ENCODE results near the gene MTHFD2L.
A peak's percentile ranks its signal among the peaks of the same experiment; 100 is the strongest.

The MTHFD2L gene

GRCh38 chr4:74157561-74158465, at the start of gene MTHFD2L:
TSS of gene MTHFD2L (plus strand) at chr4:74158118. CDS start at chr4:74158139, 21 bp downstream.
- Histone ChIP-seq H3K79me2 (ENCODE audit: low read length) (peaks cover 40% of the 10 kb centered on the region), H3K27me3 (replicated peaks; ENCODE audit: insufficient read depth, low read length) (no peaks in the 10 kb centered on the region), H3F3A (ENCODE audit: insufficient read depth, low read length) (no peaks in the 10 kb centered on the region), H3K4me2 (ENCODE audit: low read depth, low read length) (peak within 1 kb of the TSS; percentile 99), H3K9ac (ENCODE audit: low read length) (peak within 1 kb of the TSS; percentile 73), H2AFZ (ENCODE audit: low read length) (peak within 1 kb of the TSS; percentile 92), H3K27ac (ENCODE audit: low read length) (peak within 1 kb of the TSS; percentile 52; the same call in 1 of the 2 replicates), H3K9me2 (replicated peaks; ENCODE audit: insufficient read depth, low read length) (no peaks in the 10 kb centered on the region), H3K4me3 (ENCODE audit: low read length) (peak within 1 kb of the TSS; percentile 86), H4K20me1 (ENCODE audit: insufficient read depth, low read length) (no peaks in the 10 kb centered on the region), H3K4me1 (ENCODE audit: low read length) (peaks cover 8% of the 10 kb centered on the region), H3K36me3 (replicated peaks; ENCODE audit: insufficient read depth, low read length) (peaks cover 14% of the 10 kb centered on the region), H3K9me3 (replicated peaks; ENCODE audit: insufficient read depth, low read length) (no peaks in the 10 kb centered on the region)
- peak; percentile 88 for DNase-seq
- TF ChIP-seq EZH2 (optimal IDR thresholded peaks at IDR 0.05; ENCODE audit: low read depth, low read length) (no peak), EZH2phosphoT487 (IDR thresholded peaks at IDR 0.05; ENCODE audit: low read length) (no peak), CTCF (IDR thresholded peaks at IDR 0.05; ENCODE audit: low read length) (no peak)

GRCh38 chr4:74108457-74109115, 49.3 kb upstream of the MTHFD2L start:
- TF ChIP-seq EZH2 (optimal IDR thresholded peaks at IDR 0.05; ENCODE audit: low read depth, low read length) (no peak), EZH2phosphoT487 (IDR thresholded peaks at IDR 0.05; ENCODE audit: low read length) (no peak), CTCF (IDR thresholded peaks at IDR 0.05; ENCODE audit: low read length) (no peak)
- Histone ChIP-seq H3K36me3 (replicated peaks; ENCODE audit: insufficient read depth, low read length) (no peaks in the 10 kb centered on the region), H3K27ac (ENCODE audit: low read length) (no peak overlapping the region), H3K79me2 (ENCODE audit: low read length) (no peaks in the 10 kb centered on the region), H3K9ac (ENCODE audit: low read length) (no peak overlapping the region), H3K4me3 (ENCODE audit: low read length) (no peak overlapping the region), H3K4me2 (ENCODE audit: low read depth, low read length) (no peak overlapping the region), H3K9me2 (replicated peaks; ENCODE audit: insufficient read depth, low read length) (no peaks in the 10 kb centered on the region), H3K9me3 (replicated peaks; ENCODE audit: insufficient read depth, low read length) (no peaks in the 10 kb centered on the region), H4K20me1 (ENCODE audit: insufficient read depth, low read length) (no peaks in the 10 kb centered on the region), H2AFZ (ENCODE audit: low read length) (no peak overlapping the region), H3F3A (ENCODE audit: insufficient read depth, low read length) (no peaks in the 10 kb centered on the region), H3K27me3 (replicated peaks; ENCODE audit: insufficient read depth, low read length) (no peaks in the 10 kb centered on the region), H3K4me1 (ENCODE audit: low read length) (no peaks in the 10 kb centered on the region)
- no peak for DNase-seq

GRCh38 chr4:74109116-74109869, 48.6 kb upstream of the MTHFD2L start:
- no peak for TF ChIP-seq CTCF (IDR thresholded peaks at IDR 0.05; ENCODE audit: low read length)
- TF ChIP-seq EZH2 (optimal IDR thresholded peaks at IDR 0.05; ENCODE audit: low read depth, low read length), result no peak
- TF ChIP-seq EZH2phosphoT487 (IDR thresholded peaks at IDR 0.05; ENCODE audit: low read length), result no peak
- H3K4me2 ChIP-seq (ENCODE audit: low read depth, low read length), result no peak overlapping the region
- no peak overlapping the region for H3K27ac ChIP-seq (ENCODE audit: low read length)
- no peaks in the 10 kb centered on the region for H3K9me2 ChIP-seq (replicated peaks; ENCODE audit: insufficient read depth, low read length)
- no peaks in the 10 kb centered on the region for H3F3A ChIP-seq (ENCODE audit: insufficient read depth, low read length)
- no peak overlapping the region for H3K9ac ChIP-seq (ENCODE audit: low read length)
- H3K9me3 ChIP-seq (replicated peaks; ENCODE audit: insufficient read depth, low read length), result no peaks in the 10 kb centered on the region
- no peaks in the 10 kb centered on the region for H3K36me3 ChIP-seq (replicated peaks; ENCODE audit: insufficient read depth, low read length)
- H4K20me1 ChIP-seq (ENCODE audit: insufficient read depth, low read length), result no peaks in the 10 kb centered on the region
- no peaks in the 10 kb centered on the region for H3K79me2 ChIP-seq (ENCODE audit: low read length)
- no peak overlapping the region for H3K4me3 ChIP-seq (ENCODE audit: low read length)
- no peaks in the 10 kb centered on the region for H3K27me3 ChIP-seq (replicated peaks; ENCODE audit: insufficient read depth, low read length)
- DNase-seq, result no peak
- no peak overlapping the region for H2AFZ ChIP-seq (ENCODE audit: low read length)
- no peaks in the 10 kb centered on the region for H3K4me1 ChIP-seq (ENCODE audit: low read length)

Measured in MM.1S (cell line).